GM12878 (cell line): Measurements from ENCODE around the gene ZNF18. TPM values are rescaled to one million over a fixed set of nuclear protein-coding genes. Genes with fewer than 3 reads are reported as not detected.

ENCODE experiments used
- ATF2 ChIP-seq: IDR thresholded peaks from 2 replicates; pipeline ENCODE4 v1.6.1; 2012; ENCODE audit warnings: low read length, inconsistent platforms
- BHLHE40 ChIP-seq, 2 experiments: fragments of 450-650 bp in 1 of 2; IDR thresholded peaks; 2 replicates each; pipeline ENCODE4 v1.6.1; 2011 to 2017; ENCODE audit warnings: low read depth in 2 of 2, borderline replicate concordance in 1 of 2, improper control_type of control experiment in 1 of 2, low read length in 1 of 2, mild to moderate bottlenecking in 1 of 2
- CBX5 ChIP-seq: sonication (generic); IDR thresholded peaks from 2 replicates; pipeline ENCODE4 v1.6.1; 2016; ENCODE audit warnings: low read depth, moderate library complexity, mild to moderate bottlenecking, inconsistent platforms
- CHD2 ChIP-seq: IDR thresholded peaks from 2 replicates; pipeline ENCODE4 v1.6.1; 2011; ENCODE audit warnings: low read depth, low read length, improper control_type of control experiment, borderline replicate concordance
- IKZF1 ChIP-seq: fragments of 450-650 bp; conservative IDR thresholded peaks from 2 replicates; pipeline ENCODE4 v1.6.1; 2017; ENCODE audit warnings: antibody characterized with exemption, mild to moderate bottlenecking
- KLF5 ChIP-seq: fragments of 450-650 bp; IDR thresholded peaks from 2 replicates; pipeline ENCODE4 v1.6.1; 2014; ENCODE audit warnings: mild to moderate bottlenecking; ENCODE audit not compliant: partially characterized antibody
- LARP7 ChIP-seq: fragments of 450-650 bp; IDR thresholded peaks from 2 replicates; pipeline ENCODE4 v1.6.1; 2017; ENCODE audit warnings: mild to moderate bottlenecking
- MYB ChIP-seq: fragments of 150-350 bp; IDR thresholded peaks from 2 replicates; pipeline ENCODE4 v1.6.1; 2014; ENCODE audit warnings: mild to moderate bottlenecking, low read depth, low read length, borderline replicate concordance
- NKRF ChIP-seq: fragments of 450-650 bp; conservative IDR thresholded peaks from 2 replicates; pipeline ENCODE4 v1.6.1; 2017; ENCODE audit warnings: mild to moderate bottlenecking, moderate library complexity
- PAX5 ChIP-seq: IDR thresholded peaks from 2 replicates; pipeline ENCODE4 v1.6.1; 2011; ENCODE audit warnings: low read depth, low read length, borderline replicate concordance
- PKNOX1 ChIP-seq: fragments of 450-650 bp; IDR thresholded peaks from 2 replicates; pipeline ENCODE4 v1.6.1; 2016; ENCODE audit warnings: mild to moderate bottlenecking
- PML ChIP-seq: IDR thresholded peaks from 2 replicates; pipeline ENCODE4 v1.6.1; 2012; ENCODE audit warnings: low read length, inconsistent platforms
- POU2F2 ChIP-seq: IDR thresholded peaks from 3 replicates; pipeline ENCODE4 v1.6.1; 2011; ENCODE audit warnings: low read depth, mild to moderate bottlenecking, low read length, borderline replicate concordance
- RBBP5 ChIP-seq: fragments of 200-600 bp; sonication (generic); conservative IDR thresholded peaks from 2 replicates; pipeline ENCODE4 v1.6.1; 2016
- SREBF1 ChIP-seq: IDR thresholded peaks from 2 replicates; pipeline ENCODE4 v1.6.1; 2012; ENCODE audit warnings: mild to moderate bottlenecking, low read length
- TAF1 ChIP-seq: IDR thresholded peaks from 2 replicates; pipeline ENCODE4 v1.6.1; 2011; ENCODE audit warnings: mild to moderate bottlenecking, low read depth, low read length, borderline replicate concordance
- TARDBP ChIP-seq: IDR thresholded peaks from 2 replicates; pipeline ENCODE4 v1.6.1; 2016; ENCODE audit warnings: borderline replicate concordance
- TCF12 ChIP-seq: IDR thresholded peaks from 2 replicates; pipeline ENCODE4 v1.6.1; 2011; ENCODE audit warnings: low read depth, mild to moderate bottlenecking, low read length
- ZNF207 ChIP-seq: fragments of 450-650 bp; IDR thresholded peaks from 2 replicates; pipeline ENCODE4 v1.6.1; 2014; ENCODE audit warnings: antibody characterized with exemption, mild to moderate bottlenecking, borderline replicate concordance
- ZNF592 ChIP-seq: fragments of 450-650 bp; IDR thresholded peaks from 2 replicates; pipeline ENCODE4 v1.6.1; 2017; ENCODE audit warnings: mild to moderate bottlenecking, moderate library complexity
- ZSCAN29 ChIP-seq: fragments of 450-650 bp; IDR thresholded peaks from 2 replicates; pipeline ENCODE4 v1.6.1; 2017; ENCODE audit warnings: mild to moderate bottlenecking, moderate library complexity
- ZZZ3 ChIP-seq: IDR thresholded peaks from 2 replicates; pipeline ENCODE4 v1.6.1; 2011; ENCODE audit warnings: low read depth; ENCODE audit not compliant: control insufficient read depth, insufficient read length
- polyA plus RNA-seq, 11 experiments: library from polyadenylated mRNA; depleted of rRNA in 4 of 11; unstranded in 6 of 11; stranded (reverse) in 5 of 11; fragments of >200 nt; fragmentation: Nextera tagmentation in 4 of 11; fragmentation: Illumina TruSeq in 1 of 11; extraction: Ambion mirVana in 4 of 11; extraction: Trizol in 1 of 11; gene quantifications; 1 replicate in 1 of 11; 2 replicates in 10 of 11; pipeline versions ENCODE4 v1.2.1 to v1.2.3, GENCODE V29; 2011 to 2016; ENCODE audit warnings: inconsistent platforms in 2 of 11, missing spikeins in 2 of 11, low read depth in 1 of 11
- total RNA-seq, 4 experiments: library from RNA; depleted of rRNA in 3 of 4; stranded (reverse); fragments of >200 nt in 3 of 4; fragmentation: Illumina TruSeq in 1 of 4; extraction: Trizol in 1 of 4; gene quantifications; 2 replicates each; pipeline versions ENCODE4 v1.2.1 to v1.2.3, GENCODE V29; 2013 to 2021

ZNF18 gene
- total and polyA plus RNA-seq, 10 of the 15 experiments (the other 5 are each of a cell fraction or from before 2014, with no cell fraction given) = 4.6 to 10.2 (median 9.1) TPM

GRCh38 chr17:12020642-12021622 is 23.7 kb upstream of the ZNF18 start, which contains the start of gene MAP2K4 (continued):
- TF ChIP-seq LARP7 (peak; percentile 89), PML (no peak), ZNF592 (no peak), PAX5 (peak; percentile 14; the same call in 1 of the 2 replicates), TARDBP (no peak), IKZF1 (peak; percentile 80), POU2F2 (no peak), RBBP5 (peak; percentile 68; the same call in 1 of the 2 replicates), CBX5 (no peak), MYB (no peak), PKNOX1 (0 out of 2 replicates have a peak, but pooled peaks have one; percentile 17), BHLHE40 (IDR thresholded peaks at IDR 0.05; ENCODE audit: borderline replicate concordance in 1 of 2, low read depth in 2 of 2, low read length in 1 of 2) (peak in 1 of 2 experiments; percentile 52; a peak in 2 of 4 replicates), NKRF (peak; percentile 48), CHD2 (no peak), ZSCAN29 (peak; percentile 80), ZNF207 (no peak), TCF12 (0 out of 2 replicates have a peak, but pooled peaks have one; percentile 18), ATF2 (no peak), KLF5 (peak; percentile 42), TAF1 (peak; percentile 87), ZZZ3 (no peak), SREBF1 (no peak)
